ENCODE results near the gene RABAC1.
"Not testable (repeated sequence)": the region's sequence is repeated elsewhere in the genome, so short reads cannot be mapped to it uniquely, and the experiment has no call there.

RABAC1 gene

DNA sequence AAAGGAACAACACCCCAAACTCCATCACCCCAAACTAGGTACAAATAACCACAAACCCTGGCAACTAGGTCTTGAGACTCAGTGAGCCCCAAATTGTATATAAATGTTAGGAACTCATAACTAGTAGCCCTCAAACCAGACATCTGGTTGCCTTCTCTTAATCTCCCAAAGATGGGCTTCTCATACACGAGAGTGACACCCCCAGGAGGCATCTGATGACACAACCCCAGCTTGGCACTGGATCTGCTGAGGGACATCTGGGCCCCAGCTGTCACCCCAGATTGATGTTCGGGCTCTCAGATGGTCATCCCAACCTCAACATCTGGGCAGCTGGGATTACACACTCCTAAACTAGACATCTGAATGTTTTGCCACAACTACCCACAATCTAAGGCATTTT, 14.8 kb downstream of the RABAC1 start:
- peak; percentile 30 for DNase-seq

DNA sequence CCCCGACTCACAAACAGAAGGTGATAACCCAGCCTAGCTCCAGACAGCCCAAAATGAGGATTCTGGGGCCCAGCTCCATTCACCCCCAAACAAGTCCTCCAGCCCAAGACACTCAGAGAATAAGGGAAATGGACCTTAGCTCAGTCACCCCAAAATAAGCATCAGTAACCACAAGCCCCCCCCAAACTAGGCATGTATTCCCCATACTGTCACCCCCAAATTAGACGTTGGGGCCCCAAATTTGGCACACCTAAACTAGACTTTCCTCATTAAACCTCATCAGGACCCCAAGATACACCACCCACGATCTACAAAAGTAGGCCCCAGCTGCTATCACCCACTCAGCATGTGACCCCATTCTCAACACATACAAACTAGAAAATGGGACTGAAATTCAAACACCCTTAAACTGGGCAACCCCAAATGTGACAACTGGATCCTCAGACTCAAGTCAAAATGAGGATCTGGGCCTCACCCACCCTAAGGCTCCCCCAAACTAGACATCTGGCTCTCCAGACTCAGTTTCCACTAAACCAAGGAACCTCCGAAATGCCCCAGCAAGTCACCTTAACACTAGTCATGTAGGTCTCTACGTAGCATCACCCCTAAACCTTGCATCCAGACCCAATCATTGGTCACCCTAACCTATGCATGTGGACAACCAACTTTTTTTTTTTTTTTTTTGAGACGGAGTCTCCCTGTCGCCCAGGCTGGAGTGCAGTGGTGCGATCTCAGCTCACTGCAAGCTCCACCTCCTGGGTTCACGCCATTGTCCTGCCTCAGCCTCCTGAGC, 17.5 kb downstream of the RABAC1 start:
- DNase-seq = no peak

DNA sequence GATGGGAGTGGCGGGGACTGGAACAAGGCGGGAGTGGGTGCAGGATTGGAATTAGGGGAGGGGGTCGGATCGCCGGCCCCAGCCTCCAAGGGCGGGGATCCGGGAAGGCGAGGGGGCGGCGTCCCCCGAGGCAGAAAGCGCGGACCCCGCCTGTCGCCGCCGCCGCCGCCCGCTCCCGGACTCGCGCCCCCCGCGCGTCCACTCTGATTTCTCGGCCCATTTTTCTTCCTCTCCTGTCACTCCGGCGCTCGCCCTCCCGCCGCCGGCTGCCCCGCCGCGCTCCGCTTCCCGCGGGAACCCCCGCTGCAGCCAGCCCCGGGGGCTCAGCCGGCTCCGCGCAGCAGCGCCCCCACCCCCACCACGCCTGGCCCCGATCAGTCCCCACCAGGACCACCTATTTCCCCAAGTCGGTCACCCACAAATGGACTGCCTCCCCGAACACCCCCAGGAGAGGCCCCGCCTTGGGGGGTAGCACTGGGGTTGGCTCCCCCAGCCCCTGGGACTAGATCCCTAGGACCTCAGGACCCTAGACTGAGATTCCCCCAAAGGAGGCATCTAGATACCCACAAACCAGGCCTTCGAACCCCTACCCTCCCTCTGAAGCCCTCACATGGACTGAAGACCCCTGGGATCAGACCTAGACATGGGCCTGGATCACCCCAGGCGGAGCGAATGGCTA, 18.3 kb downstream of the RABAC1 start:
- no peak for DNase-seq

DNA sequence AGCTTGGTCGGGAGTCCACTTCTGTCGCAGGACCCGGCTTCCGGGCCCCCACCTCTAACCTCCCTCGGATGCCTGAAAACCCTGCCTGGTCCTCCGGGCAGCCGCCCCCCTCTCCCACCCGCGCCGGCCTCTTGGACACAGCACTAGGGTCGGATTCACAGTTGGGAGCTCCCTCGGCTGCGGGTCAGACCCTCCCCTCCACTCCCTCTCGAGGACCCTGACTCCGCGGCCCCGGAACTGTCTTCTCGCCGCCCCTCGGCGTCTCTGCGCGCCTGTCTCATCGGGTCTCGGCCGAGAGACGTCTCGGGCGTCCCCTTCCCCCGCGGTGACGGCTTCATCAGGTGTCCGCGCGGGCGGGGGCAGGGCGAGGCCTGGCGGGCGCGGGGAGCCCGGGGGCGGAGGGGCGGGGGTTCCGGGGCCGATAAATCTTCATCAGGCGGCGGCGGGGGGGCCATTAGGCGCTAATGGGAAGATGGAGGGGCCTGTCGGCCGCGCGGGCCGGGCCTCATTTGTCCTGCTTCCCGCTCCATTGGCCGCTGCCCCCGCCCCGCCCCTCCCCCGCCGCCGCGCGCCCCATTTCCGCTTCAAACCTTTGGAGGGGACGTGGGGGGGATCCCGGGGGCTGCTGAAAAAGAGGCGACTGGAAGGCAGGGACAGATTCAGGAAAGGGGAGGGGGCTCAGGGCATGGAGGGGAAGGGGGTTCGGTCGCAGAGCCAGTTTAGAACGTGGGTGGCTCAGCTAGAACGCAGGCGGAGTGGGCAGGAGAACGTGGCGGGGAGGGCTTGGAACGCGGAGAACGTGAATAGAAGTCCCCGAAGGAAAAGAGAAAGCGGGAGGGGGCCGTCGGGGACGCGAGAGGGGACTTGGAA, 19.0 kb downstream of the RABAC1 start:
- no peak for DNase-seq

DNA sequence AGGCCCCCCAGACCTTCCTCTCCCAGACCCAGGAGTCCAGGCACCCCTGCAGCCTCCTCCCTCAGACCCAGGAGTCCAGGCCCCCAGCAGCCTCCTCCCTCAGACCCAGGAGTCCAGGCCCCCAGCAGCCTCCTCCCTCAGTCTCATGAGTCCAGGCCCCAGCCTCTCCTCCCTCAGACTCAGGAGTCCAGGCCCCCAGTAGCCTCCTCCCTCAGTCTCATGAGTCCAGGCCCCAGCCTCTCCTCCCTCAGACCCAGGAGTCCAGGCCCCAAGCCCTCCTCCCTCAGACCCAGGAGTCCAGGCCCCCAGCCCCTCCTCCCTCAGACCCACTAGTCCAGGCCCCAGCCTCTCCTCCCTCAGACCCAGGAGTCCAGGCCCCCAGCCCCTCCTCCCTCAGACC, 19.9 kb downstream of the RABAC1 start:
- DNase-seq = not testable (repeated sequence)

DNA sequence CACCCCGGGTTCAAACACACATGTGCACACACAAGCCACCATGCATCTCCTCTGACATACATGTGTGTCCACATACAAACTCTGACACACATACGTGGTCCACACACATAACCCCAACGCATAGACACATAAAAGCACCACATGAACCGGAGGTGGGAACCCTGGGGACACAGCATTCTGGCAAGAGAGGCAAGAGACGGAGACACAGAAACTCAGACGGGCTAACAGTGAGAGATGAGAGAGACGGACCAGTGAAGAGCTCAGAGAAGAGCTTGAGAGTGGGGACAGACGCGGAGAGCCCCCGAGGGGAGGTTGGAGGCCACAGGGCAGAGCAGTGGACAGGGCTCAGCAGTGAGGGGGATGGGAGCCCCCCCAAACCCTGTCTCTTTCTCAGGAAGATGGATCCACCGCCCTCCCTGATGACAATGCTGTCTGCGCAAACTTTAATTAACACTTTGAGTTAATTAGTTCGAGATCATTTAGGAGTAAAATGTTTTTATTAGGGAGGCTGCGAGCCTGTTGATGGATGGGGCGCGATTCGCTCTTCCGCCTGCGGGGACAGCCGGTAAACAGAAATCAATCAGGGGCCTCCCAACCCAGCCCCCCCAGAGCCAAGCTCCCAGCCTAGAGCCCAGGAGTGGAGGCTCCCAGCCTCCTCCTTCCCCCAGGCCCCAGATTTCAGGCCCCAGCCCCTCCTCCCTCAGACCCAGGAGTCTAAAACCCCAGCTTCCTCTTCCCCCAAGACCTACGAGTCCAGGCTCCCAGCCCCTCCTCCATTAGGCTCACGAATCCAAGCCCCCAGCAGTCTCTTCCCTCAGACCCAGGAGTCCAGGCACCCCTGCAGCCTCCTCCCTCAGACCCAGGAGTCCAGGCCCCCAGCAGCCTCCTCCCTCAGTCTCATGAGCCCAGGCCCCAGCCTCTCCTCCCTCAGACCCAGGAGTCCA, 21.3 kb downstream of the RABAC1 start:
- no peak for DNase-seq

DNA sequence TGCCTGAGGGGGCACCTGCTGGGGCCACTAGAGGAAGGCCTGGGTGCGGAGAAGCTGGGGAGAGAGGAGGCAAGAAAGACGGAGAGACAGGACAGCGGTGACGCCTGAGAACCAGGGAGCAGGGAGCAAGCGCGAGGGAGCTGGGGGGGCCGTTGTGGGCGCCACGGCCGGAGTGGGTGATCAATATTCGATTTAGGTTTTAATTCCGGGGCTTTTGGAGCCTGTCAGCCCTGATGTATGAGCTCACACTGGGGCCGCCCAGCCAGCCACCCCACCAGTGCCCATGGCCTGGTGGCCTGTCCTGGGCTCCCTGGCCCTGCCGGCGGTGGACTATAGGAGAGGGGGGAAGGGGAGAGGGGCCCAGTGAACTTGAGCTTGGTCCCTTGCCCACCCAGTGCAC, 22.2 kb downstream of the RABAC1 start:
- no peak for DNase-seq

DNA sequence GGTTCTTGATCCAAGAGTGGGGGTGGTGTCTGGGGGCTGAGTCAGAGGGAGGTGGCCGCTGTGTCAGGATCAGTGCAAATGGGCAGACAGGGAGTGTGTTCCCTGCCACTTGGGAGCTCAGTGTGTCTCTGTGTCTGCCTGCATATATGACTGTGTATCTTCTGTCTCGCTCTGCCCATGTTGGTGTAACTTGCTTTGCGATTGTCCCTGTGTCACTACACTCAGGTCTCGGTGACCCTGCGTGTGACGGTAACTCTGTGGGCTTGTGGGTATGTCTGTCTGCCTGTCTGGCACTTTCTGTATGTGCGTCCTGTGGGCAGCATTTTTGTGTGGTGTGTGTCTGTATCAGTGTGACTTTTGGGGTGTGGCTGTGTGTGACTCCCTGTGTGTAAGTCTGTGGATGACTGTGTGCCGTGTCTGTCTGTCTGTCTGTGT, 22.7 kb downstream of the RABAC1 start:
- no peak for DNase-seq

DNA sequence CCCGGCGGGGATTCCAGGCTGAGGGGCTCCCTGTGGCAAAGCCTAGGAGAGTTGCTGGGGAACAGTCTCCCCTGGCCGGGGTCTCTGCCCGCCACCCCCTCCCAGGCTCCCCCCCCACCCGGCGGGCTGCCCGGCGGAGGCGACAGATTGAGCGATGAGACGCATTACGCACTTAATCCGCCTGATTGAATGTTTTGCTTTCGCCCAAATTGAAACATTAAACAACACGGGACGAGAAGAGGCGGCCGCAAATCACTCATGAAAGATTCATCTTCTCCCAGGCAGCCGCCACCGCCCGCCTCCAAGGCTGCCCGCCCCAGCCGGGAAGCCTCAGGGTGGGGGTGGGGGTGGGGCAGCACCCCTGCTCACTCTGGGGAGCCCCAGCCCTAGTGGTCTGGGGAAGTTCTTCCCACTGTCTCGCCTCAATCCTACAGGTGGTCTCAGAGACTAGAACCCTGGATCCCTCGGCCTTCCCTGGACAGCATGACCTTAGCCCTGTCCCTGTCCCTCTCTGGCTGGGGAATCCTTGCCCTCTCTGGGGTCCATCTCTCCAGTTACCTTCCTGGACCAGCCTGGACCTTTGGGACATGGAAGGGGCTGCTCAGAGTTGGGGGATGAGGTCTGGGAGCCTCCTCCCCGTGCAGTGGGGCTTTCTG, 23.2 kb downstream of the RABAC1 start:
- DNase-seq = no peak

DNA sequence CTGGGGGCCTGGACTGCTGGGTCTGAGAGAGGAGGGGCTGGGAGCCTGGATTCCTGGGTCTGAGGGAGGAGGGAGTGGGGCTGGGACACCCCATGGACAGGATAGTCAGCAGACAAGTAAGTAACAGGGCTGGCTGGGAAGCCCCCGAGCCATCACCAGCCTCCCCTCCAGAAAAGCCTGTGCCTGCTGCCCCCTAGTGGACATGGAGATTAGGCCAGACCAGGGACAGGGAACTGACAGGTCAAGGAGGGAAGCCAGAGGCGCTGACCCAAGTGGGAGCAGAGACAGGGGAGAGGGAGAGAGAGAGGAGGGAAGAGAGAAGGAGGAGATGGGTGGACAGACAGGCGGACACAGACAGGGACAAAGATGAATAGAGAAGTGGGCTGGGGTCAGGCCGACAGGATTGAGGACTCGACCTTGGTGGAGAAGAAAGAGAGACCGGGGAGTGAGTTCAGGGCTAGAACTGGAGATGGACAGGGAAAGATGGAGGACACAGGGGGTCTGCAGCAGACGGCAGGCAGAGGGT, 24.2 kb downstream of the RABAC1 start:
- peak; percentile 39 for DNase-seq

DNA sequence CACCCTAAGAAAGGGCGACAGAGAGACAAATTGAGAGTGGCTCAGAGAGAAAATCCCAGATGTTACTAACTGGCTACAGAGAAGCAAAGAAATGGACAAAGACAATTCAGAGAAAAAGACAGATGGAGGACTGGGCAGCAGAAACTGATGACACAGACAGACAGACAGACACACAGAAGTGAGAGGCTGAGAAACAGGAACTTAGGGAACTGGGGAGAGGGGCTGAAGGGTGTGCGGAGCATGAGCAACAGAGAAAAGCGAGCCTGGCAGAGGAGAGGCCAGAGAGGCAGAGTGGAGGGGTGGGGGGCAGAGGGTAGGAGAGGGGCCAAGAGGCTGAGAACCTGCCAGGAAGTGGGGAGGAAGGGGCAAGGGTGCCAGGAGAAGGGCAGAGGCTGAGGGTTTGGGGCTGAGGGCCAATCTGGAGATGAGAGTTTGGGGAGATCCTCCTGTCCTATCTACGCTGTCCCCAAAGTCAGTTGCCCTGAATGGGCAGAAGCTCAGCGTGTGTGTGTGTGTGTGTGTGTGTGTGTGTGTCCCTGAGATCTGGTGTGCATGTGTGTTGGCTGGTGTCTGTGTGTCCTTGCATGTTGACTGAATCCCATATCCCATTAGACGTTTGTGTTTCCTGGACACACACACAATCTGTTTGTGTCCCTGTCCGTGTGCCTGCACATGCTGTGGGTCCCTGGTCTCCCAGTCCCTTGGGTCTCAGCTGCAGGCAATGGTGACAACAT, 25.3 kb downstream of the RABAC1 start:
- no peak for DNase-seq

DNA sequence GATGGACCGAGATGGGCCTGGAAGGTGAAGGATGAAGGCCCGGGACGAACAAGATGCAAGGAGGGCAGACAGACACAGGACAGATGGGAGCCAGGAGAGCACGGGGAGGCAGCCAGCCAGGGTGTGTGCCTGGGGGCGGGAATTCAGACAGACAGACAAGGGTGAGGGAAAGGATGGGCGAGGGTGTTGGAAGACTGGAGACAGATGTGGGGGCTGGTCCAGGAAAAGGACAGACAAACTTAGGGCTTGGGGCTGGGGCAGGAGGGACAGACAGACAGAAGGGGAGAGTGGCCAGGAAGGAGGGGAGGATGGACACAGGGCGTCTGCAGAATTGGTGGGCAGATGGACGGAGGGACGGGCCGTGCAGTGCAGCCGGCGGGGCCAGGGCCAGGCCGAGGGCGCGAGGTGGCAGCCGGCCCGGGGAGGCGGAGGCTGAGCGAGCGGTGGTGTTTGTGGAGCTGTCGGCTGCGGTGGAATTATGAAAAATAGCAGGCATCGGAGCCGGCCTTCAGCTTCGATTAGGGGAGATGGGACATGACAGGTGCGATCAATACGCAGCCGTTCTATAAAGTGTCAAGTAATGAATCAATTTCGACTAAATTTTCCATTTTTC, 26.3 kb downstream of the RABAC1 start:
- DNase-seq = no peak

DNA sequence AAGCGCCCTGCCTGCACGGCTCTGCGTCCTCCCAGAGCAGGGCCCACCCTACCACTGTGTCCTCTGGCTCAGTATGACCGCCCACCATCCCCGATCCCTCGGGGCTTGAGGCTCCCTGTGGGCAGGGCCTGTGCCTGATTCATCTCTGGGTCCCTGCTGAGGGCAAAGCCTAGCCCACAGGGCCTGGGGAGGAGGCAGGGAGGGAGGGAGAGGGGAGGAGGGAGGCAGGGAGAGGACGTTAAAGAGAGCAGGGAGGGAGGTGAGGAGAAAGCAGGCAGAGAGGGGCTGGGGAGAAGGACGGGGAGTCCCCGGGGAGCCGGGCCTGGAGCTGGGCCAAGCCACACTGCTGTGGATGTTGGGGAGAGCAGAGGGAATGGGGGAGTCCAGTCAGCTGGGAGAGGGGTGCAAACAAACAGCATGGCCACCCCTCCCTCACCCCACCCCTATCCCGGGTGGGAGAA, 26.8 kb downstream of the RABAC1 start:
- DNase-seq = no peak

DNA sequence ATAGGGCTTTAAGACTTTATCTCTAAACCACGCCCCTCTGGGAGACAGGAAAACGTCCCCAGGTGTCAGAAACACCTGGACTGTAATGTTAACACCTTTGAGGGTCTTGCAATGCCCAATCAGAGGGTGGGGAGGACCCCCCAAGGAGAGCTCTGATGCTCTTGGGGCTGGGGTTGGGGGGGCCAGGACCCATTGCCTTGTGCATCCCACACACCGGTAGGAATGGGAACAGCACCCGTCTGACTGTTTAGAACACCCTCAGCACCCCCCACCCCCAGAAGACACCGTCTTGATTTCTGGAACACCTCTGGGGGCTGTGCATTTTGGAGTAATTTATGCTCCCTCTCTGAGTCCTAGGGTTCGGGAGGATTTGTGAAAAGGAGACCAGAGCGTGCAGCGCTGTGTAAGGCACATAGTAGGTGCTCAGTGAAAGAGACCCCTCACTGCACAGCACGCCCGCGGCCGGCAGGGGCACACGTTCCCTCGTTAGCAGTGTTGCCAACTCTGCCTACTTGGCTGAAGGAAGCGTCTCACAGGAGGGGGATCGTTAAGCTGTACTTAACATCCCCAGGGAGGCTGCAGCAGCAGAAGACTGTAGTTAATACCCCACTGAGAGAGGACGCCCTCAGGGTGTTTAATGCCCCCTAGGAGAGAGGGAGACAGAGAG, 28.1 kb downstream of the RABAC1 start:
- DNase-seq = no peak

DNA sequence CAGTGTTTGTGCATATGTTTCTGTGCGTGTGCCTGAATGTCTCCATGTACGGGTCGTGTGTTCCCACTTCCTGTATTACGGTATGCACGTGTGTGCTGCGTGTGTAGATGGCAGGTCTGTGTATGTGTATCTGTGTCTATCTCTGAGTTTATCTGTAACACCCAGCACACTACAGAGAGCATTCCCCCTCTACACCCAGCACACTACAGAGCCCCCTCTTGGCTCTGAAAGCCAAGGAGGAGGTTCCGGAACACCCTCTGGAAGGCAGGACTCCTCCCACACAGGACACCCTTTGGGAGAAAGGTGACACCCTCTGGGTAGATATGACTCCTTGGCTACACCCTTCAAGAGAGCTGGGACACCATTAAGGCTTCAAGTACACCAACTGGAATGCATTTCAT, 28.8 kb downstream of the RABAC1 start:
- DNase-seq = no peak

DNA sequence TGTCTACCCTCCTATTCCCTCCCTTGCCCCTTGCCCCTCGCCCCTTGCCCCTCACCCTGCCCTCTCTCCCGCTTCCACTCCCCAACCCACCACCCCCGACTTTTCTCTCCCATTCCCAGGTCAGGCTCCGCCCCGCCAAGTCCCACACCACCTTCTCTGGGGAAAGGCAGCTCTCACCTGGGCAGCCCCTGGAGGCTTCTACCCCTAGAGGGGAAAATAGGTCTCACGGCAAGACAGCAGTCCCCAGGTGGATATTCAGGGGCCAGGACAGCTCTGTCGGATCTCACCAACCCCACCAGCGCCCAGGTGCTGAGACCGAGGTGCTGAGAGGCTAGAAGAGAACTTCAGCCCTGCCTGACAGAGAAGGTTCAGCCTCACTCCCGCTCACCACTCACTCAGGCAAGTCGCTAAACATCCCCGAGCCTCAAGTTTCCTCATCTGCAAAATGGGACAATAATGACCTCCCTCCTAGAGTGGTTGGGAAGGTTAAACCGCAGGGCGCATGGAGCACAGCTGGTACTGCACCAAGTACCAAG, 29.5 kb downstream of the RABAC1 start:
- DNase-seq = no peak

DNA sequence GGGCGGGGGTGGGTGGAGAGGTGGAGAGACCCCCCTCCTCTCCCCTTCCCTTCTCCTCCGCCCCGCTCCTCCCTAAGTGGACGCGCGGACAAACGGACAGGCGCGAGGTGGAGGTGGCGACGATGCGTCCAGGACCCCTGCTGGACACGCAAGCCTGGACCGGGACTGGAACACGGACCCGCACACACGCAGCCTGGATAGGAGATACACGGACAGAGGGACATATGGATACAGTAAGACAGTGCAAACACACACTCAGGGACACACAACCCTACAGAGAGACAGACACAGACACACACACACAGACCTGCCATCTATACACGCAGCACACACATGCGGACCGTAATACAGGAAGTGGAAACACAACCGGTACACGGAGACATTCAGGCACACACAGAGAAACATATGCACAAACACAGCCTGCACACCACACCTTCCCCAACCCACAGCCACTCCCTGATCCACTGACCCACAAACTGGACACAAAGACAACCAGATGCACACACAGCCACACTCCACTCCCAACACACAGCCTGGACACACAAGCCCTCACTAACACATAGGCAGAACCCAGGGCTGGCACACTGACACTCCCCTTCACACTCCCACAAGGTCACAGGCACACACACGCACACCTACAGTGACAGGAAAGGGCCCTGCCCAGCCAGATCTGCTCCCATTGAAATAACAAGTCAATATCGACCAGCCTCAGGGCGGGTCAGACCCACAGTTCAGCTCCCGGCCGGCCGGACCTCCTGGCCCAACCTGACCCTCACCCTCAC, 30.2 kb downstream of the RABAC1 start:
- no peak for DNase-seq

DNA sequence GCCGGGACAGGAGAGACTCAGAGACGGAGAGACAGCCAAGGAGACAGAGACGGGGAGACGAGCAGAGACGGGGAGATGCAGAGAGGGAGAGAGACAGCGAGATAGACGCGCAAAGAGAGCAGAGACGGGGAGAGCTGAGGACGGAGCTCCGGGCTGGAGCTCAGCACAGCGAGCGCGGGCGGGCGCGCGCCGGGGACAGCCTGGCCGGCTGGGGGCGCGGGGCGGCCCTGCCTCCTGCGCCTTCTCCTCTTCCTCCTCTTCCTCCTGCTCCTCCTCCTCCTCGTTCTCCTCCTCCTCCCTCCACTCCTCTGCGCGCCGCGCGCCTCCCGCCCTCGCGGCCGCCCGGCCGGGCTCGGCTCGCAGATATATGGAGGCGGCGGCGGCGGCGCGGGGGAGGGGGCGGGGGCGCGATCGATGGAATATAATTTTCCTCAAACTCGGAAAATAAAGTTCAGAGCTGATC, 30.9 kb downstream of the RABAC1 start, which contains the start of gene ERFL:
TSS of gene ERFL (minus strand) at position 229 of the 463 bp plus-strand sequence. CDS start 15,530 bp downstream, outside the sequence.
- DNase-seq = no peak
